GM21526 (cell line): Measurements from ENCODE around the gene ADAMTS3.

Experiments
- ATAC-seq: cut with Tn5 transposase; IDR thresholded peaks from one replicate; pipeline ENCODE4 v1.9.1; 2021; ENCODE audit warnings: moderate library complexity; ENCODE audit not compliant: unreplicated experiment, low FRiP score

Gene ADAMTS3

GRCh38 chr4:72568959-72569718, at the start of gene ADAMTS3:
Gene ADAMTS3, minus strand, starts transcription at chr4:72569221. Its CDS starts 459 bp downstream, at chr4:72568762.
- no peak for ATAC-seq

DNA sequence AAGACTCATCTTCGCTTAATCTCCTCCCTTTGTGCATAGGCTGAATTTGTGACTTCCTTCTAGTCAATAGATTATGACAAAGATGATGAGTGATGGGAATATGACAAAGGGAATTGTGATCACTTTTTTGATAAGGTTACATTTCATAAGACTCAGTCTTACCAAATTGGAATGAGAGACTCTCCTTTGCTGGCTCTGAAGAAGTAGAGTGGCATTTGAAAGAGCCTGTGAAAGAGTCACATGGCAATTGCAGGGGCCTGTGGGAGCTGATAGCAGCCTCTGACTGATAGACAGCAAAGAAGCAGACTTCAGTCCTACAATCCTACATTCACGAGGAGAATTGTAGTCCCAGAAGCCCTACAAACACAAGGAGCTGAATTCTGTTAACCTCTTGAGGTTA, 44.9 kb upstream of the ADAMTS3 start:
- ATAC-seq, result no peak

DNA sequence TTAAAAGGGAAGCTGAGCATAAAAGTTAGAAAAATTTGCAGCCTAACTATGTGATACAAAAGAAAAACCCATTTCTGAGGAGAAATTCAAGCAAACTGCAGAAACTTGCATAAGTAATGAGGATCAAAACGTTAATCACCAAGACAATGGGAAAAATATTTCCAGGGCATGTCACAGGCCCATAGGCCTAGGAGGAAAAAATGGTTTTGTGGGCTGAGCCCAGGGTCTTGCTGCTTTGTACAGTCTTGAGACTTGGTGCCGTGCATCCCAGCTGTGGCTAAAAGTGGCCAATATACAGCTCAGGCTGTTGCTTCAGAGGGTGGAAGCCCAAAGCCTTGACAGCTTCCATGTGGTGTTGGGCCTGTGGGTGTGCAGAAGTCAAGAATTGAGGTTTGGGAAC, 37.7 kb upstream of the ADAMTS3 start:
- no peak for ATAC-seq

GRCh38 chr4:72604324-72604723, 35.3 kb upstream of the ADAMTS3 start:
- no peak for ATAC-seq

DNA sequence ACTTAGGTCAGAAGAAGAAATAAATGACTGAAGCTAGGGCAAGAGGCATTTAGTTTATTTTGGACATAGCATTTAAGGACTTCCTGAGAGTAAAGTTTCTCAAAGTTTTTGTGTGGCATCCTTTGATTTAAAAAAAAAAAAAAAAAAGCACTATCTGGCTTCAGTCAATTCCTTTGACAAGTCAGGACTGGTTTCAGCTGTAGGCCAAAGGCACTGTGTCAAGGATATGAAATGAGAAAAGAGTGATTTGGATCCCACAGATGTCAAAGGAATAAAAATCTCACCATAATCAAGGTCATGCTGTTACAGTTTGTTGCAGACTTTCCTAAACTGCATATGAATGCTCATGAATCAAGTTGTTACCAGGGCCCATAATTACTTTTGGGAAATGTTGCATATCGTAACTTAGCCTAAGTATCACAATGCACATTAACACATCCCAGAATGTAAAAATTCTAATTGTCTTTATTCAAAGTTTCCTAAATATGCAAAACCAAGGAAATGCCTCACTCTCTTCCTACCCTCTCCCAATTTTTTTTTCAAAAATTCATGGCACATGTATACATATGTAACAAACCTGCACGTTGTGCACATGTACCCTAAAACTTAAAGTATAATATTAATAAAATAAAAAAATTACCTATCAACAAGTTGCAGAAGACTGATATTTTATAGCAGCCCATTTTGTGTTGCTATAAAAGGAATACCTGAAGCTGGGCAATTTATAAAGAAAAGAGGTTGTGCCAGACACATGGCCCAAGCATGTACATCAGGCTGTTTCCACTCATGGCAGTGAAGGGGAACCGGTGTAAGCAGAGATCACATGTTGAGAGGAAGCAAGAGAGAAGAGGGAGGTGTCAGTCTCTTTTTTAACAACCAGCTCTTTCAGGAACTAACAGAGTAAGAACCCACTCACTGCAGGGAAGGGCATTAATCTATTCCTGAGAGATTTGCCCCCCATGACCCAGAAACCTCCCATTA, 33.7 kb upstream of the ADAMTS3 start:
- ATAC-seq, result no peak

GRCh38 chr4:72591547-72592454, 22.8 kb upstream of the ADAMTS3 start:
- ATAC-seq, result no peak

DNA sequence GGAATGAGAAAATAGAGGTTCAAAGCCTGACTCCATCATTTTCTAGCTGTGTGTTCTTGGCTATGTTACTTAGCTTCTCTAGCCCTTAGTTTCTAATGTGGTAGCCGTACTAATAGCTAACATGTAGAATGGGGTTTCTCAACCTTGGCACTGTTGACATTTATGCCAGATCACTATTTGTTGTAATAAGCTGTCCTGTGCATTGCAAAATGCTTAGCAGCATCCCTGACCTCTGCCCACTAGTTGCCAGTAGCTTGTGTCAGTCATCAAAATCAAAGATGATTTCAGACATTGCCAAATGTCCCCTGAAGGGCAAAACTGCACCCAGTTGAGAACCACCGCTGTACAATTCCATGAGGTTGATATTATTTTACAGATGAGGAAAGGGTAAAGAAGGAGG, 18.3 kb upstream of the ADAMTS3 start:
- no peak for ATAC-seq

DNA sequence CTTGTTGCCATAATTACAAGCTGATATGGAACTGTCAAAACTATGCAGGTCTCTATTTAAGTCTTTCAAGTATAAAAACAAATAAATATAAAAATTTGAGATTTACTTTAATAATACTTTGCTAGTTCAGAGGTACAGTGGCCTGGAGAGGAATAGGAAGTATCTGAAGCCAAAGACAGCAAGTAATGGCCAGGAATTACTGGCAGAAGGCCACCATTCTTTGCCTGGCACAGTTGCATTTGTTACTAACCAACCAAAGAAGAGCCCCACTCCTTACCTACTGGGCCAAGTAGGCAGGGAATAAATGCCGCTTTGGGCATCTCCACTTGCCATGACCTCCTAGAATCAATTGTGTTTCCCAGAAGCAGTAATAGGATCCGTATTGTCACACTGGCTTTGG, 13.8 kb upstream of the ADAMTS3 start:
- ATAC-seq, result no peak

DNA sequence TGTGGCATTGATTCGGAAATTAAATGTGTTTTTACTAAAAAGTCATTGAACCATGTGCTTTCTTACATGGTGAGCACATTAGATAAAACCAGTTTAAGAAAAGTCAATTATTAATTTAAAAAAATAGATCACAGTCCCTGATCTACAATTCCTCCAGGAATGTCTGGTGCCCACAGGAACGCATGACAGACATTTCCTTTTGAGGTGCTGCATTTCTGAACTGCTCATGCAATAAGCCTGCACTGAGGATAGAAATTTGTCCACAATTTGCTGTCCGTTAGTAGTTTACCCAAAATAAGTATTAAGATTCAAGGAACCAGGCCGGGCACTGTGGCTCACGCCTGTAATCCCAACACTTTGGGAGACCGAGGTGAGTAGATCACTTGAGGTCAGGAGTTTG, 8.2 kb upstream of the ADAMTS3 start:
- no peak for ATAC-seq

DNA sequence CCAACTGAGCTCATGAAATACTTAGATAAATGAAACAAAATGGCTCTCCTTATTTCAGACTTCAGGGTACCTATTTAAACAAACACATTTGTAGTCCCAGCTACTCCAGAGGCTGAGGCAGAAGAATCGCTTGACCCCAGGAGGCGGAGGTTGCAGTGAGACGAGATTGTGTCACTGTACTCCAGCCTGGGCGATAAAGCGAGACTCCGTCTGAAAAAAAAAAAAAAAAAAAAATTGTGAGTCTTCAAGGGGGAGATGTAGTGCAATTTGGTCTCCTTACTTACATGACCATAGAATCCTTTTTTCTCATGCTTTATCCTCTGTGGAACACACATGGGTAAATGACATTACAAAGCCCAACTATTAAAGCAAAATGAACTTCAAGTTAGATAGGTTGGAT, 2.3 kb upstream of the ADAMTS3 start:
- no peak for ATAC-seq

- no peak for ATAC-seq
Measured at GRCh38 chr4:72569719-72570235, 756 bp upstream of the ADAMTS3 start.

DNA sequence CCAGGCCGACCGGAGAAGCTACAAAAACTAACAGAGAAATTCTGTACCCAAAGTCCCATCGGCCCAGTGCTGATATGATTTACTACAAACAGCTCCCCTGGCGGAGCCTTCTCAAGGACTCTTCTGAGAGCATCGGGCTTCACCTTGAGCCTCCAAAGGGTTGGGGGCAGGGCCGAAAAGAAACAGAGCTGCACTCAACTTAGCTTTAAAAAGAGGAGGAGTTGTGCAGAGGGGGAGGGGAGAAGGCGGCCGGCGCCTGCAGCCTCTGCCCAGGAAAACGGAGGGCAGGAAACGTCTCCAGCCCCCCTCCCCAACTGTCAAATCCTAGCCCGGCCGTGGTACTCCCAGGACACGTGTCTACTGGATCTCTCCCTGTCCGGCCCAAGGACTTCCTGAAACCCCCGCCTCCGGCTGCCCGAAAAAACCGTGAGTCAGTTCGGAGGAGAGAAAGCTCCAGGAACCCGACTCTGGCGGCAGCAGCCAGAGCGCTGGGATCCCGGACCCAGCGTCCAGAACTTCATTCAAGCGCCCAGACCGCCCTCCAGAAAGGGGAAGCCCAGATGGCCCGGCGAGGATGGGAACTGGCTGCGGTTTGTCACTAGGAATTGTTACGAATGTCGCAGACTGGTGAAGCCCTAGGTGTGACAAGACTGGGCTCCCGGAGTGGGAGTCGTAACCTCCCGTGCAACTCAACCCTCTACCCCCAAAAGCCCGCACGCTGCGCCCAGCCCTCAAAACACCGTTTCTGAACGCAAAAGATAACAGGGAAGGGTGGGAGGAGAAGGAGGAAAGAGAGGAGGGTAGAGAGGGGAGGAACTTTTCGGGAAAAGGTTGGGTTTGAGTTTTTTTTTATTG, 973 bp downstream of the ADAMTS3 start:
- ATAC-seq, result no peak

GRCh38 chr4:72567036-72567435, 2.0 kb downstream of the ADAMTS3 start:
- no peak for ATAC-seq

- no peak for ATAC-seq
Measured at GRCh38 chr4:72566464-72566972, 2.5 kb downstream of the ADAMTS3 start.

GRCh38 chr4:72564789-72565188, 4.2 kb downstream of the ADAMTS3 start:
- no peak for ATAC-seq

DNA sequence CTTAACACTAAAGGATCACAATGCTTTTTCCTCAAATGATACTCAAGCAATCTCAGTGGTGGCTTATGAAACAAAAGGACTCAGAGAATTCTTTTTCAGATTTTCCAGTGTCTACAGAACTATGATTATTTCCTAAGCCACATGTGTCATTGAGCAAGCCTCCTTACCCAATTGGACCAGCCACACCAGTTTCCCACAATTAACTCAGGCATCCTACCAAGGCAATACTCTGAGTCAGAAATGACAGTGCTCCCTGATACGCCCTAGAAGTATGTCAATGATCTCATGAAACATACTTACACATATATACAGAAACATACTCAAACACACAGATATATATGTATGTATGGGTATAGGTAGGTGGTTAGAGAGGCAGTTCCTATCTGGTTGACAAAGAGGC, 4.8 kb downstream of the ADAMTS3 start:
- no peak for ATAC-seq

DNA sequence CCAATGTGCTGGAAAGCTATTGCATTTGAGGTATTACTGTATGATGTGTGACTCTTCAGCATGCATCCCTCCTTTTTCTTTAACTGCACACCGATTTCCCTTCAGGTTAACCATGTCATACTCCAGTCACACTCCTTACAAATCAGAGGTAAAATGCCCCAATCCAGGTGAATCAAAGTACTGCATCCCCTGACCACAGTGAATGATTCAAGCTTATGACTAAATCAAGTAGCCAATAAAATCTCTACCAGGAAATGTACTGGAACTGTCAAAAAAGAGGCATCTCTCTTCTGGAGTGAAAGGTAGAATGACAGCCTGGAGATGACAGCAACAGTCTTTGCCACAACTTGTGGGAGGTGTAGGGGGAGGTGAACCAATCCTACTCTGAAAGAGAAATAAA, 10.4 kb downstream of the ADAMTS3 start:
- no peak for ATAC-seq

DNA sequence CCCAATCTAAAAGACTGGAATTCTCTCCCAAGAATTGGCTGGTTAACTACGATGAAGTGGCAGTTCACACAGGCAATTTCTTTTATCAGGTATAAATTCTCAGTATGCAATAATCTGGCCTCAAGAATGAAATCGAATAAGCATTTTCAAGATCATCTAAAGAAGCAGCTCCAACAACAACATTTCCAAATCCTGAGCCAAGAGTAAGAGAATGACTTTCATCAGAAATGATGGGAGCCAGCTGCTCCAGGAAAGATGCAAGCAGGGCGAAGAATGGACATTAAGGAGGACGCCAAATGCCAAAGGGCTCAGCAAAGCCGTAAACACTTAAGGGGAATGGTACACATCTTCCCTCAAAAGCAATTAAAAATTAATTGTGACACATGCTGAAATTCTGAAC, 12.0 kb downstream of the ADAMTS3 start:
- no peak for ATAC-seq

DNA sequence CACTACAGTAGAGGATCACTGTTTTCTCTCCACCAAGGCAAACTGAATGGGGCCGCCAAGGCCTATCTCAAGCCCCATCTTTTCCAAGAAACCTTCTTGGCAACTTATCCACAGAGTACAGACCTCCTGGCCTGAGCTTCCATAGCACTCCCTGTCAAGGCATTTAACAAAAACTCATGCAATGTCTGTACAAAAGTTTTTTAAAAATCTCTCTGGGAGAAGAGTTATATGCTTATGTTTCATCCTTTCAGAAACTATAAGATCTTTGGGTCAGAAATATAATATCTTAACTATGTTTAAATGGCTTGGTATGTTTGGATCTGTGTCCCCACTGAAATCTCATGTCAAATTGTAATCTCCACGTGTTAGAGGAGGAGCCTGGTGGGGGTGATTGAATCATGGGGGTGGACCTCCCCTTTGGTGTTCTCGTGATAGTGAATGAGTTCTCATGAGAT, 13.6 kb downstream of the ADAMTS3 start:
- no peak for ATAC-seq
